HG03103 (cell line): ENCODE results near the gene TEX29.

Experiments used
- ATAC-seq: cut with Tn5 transposase; IDR thresholded peaks from one replicate; pipeline ENCODE4 v1.9.1; 2021; ENCODE audit warnings: low read depth; ENCODE audit not compliant: unreplicated experiment

TEX29 gene

DNA sequence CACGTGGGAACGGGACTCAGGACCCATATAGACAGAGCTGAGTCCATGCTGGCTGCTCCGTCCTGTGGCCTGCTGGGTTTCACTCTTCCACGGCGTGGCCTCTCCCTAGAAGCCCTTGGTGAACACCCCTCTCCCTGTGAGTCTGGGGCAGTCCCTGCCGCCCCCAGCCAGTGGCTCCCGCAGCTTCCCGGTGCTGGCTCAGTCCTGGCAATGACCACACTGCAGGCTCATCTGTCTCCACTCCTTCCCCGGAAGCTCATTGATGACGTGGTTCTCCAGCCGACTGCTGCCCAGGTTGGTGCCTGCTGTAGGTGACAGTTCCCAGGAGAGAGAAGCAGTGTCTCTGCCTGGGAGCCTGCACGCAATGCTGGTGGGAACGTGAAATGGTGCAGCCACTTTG, 2.1 kb upstream of the TEX29 start:
- ATAC-seq = no peak

DNA sequence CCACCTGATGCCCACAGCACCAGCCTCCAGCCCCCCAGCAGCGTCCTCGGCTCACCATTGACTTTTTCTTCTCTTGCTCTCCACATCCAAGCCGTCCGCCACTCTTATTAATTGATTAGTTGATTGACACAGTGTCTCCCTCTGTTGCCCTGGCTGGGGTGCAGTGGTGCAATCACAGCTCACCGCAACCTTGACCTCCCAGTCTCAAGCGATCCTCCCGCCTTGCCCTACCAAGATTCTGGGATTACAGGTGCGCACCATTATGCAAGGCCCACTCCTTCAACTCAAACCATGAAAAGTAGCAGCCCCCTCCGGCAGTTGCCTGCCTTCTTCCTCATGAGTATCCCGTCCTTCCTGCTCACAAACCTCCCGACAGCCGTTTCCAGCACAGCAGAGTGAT, 921 bp upstream of the TEX29 start:
- no peak for ATAC-seq

DNA sequence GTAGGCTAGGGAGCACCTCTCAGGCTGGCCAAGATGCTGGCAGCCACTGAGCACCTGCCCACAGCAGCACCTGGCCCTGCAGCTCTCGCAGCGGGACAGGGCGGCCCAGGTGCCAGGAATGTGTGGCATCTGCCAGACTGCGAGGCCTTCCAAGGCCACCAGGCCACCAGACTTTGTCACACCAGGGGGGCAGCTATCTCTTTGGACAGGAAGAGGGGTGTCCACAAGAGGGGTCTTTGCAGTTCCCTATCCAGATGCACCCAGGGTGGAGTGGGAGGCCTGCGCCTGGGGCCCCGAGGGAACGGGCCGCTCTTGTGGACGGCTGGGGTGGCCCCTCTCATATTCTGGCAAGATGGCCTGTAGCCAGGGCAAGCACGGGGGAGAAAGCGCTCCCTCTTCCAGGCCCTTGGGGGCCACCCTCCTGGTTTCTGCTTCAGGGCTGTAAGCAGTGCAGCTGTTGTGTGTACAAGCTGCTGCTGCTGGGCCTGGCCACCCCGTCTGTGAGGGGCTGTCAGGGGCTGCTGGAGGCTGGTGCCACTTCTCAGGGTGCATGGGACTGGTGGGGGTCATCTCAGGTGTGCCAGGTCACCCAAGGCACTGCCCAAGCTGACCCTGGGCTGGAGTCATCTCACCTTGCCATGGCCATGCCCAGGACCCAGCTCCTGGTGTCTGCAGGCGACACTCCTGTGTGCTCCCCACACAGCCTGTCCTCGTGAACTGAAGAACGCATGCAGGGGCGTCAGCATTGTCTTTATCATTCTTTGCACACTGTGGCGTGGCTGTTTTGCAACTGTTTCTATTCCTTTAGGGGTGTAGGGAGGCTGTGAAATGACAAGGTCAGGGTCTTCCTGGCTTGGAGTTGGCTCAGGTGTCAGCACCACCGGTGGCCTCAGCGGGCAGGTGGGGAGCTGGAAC, 1.8 kb downstream of the TEX29 start:
- no peak for ATAC-seq

DNA sequence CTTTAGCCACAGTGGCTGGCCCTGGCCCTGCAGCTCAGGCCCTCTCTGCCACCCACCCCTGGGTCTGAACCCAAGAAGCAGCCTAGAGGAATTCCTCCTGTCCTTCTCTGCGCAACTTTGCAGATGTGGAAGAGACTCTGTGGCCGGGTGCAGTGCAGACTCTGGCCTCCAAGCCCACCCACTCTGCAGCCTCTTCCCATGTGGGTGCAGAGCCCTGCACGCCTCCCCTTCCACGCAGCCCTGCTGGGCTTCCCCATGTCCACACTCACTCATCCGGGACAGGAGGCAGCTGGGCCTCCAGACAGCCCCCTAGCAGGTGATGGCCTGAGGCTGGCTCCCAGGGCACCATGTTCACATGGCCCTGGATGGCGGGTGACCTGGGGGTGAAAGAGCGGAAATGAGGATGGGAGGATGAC, 2.5 kb downstream of the TEX29 start:
- no peak for ATAC-seq

DNA sequence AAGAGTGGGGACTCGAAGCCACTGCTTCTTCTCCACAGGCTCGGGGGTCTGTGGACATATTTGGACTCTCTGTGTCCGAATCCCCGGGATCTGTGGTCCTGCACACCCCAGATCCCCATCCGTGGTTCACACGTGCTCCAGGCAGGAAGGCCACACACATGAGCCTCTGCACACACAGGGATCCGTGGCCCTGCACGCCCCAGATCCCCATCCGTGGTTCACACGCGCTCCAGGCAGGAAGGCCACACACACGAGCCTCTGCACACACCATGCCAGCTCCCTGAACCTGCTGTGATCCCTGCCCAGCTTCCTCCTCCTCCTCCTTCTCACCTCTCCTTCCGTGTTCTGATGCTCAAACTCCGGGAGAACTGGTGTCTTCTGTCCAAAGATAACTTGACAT, 3.1 kb downstream of the TEX29 start:
- ATAC-seq = no peak

DNA sequence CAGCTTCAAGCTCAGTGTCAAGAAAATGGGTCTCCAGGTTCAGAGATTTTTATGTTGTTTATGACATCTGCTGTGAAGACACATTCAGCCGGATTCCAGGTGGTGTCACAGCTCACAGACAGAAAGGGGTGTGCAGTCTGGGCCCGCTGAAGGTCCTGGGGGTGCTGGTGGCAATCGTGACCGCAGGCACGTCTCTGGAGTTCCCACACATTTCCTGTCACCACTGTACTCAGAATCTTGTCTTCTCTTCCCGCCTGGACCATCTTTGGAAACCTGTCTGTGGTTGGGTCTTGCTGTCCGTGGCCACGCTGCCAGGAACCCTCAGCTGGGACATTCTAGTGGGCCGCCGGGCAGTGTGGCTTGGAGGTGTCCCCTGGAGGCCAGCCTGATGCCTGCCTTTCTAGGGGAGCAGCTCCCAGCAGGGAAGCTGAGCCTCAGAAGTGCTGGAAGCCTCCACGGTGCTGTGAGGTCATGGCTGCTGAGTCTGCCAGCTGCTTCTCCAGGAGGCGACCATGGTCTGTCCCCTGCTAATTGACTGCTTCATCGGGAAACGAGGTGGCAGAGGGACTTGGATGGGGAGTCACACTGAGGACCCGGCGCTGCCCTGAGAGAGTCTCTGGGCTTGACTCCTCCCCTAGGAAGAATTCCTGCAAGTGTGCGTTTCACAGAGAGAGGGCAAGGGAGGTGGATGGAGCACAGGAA, 3.7 kb downstream of the TEX29 start:
- no peak for ATAC-seq

DNA sequence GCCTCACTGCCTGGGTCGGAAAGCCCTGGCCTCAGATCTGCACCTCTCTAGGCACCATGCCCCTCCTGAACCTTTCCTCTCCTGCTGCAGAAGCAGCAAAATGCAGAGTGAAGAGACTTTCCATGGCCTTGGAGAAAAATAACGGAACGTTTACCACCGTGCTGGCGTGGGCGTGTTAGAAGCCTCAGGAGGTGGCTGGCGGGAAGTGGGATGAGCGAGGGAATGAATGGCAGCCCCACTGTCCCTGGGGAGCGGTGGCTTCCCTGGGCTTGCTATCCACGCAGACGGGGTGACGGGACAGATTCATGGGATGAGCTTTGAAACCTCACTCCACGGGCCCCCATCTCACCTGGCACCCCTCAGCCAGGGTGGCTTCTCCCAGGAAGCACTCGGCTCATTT, 4.3 kb downstream of the TEX29 start:
- no peak for ATAC-seq

DNA sequence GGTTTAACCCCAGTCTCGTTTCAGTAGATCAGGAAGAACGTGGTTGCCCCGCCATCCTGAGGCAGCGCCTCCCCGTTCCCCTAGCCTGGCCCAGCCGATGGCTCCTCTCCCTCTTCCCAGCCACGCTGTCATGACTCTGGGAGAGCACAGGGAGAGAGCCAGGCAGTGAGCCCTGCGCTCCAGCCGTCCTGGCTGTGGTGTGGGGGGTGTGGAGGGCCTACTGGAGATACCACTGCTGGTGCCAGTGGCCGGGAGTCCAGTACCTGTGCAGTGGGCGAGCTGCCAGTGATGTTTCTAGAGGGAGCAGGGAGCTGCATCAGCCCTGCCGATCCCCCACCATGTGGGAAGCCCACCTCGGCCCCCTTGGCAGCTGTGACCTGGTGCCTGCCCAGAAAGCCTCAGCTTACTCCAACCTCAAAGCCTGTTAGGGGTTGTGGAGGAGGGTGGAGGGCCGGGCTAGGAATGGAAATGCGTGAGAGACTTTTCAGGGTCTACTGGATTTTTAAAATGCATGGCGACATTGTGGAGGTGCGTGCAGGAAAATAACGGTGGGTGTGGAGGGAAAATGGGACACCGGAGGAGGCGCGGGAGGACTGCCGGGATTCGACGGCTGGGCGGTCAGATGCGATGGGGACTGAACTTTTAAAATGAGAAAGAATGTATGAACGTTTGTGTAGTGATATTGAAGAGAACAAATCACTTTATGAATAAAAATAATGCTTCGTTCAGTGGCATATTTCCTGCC, 4.9 kb downstream of the TEX29 start:
- no peak for ATAC-seq

DNA sequence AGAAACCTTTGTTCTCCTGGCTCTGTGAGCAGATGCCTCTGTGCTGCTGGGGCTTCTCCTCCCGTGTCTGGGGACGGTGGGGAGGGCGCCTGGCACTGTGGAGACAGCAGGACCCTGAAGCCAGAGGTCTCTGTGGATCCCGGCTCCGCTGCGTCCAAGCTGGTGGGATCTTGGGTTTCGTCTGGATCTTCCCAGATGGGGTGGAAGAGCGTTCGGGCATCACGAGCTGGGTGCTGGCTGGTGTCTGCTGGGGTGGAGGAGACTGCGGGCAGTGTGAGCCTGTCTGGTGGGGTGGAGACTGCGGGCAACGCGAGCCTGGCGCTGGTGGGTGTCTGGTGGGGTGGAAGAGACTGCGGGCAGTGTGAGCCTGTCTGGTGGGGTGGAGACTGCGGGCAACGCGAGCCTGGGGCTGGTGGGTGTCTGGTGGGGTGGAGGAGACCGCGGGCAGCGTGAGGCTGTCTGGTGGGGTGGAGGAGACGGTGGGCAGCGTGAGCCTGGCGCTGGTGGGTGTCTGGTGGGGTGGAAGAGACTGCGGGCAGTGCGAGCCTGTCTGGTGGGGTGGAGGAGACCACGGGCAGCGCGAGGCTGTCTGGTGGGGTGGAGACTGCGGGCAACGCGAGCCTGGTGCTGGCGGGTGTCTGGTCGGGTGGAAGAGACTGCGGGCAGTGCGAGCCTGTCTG, 5.6 kb downstream of the TEX29 start:
- no peak for ATAC-seq

DNA sequence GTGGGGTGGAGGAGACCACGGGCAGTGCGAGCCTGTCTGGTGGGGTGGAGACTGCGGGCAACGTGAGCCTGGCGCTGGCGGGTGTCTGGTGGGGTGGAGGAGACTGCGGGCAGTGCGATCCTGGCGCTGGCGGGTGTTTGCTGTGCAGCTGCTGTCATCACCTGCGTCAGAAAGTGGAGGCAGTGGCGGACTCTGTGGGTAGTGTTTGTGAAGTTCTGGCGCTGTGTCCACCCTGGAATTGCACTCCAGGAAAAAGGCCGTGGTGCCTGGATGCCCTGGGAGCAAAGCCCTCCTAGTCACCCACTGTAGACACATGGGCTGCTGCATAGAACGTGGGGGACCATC, 6.2 kb downstream of the TEX29 start:
- ATAC-seq = no peak

DNA sequence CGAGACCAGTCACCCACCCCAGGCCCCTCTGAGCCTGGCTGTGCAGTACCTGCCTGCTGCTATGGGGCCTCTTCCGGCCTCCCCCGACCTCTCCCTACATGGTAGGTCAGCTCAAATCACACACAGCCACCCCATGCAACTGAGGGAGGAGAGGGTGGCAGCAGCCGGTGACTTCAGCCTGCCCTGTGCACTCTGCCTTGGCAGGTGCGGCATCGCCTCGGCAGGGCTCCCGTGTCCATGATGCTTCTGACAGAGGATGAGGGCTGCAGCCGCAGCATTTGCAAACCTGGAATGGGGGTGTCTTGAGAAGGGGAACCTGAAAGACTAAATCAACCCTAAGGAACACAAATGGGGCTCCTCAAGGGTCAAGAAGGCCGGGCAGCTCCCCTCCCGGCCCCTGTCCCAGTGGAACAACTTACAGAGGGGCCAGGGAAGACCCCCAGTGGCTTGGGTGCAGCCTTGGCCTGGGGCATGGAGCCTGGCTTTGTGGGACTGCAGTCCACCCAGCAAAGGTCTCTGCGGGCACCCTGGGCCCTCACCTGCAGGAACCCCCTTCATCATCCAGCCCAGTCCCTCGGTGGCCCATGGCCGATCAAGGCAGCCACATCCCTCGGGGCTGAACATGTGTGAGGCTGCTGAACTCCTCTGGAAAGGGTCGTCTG, 6.7 kb downstream of the TEX29 start:
- no peak for ATAC-seq

DNA sequence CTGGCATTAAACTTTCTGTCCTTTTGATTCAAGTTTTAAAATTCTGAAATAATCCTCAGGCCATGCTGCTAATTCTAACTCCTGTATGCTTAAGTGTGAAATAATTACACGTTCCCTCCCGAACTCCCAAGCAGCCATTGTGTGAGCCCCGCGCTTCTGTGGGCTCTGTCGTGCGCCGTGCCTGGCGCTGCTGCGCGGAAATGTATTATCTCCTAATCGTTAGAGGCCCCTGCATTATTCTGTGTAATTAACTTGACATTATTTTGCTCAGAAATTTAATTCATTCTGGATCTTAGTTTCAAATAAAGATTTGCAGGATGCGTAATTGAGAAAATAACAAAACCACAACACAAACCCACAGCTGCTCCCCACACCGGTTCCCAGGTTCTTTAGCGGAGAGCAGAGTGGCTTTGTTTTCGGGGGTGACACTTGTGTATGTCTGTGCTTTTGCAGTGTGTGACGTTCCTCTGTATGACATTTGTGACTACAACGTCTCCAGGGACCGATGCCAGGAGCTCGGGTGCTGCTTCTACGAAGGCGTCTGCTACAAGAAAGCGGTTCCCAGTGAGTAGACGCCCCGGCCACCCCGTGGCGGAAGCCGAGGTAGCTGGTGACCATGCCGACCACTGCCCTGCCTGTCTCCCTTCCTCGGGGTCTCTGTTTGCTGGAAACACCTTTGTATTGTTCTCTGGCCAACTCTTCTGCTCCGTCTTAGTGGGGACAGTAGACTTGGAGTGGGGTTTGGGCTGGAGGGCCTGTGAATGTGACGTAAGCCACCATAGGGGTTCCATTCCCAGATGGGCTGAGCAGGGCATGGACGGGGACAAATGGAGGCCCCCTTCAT, 7.5 kb downstream of the TEX29 start:
- no peak for ATAC-seq

DNA sequence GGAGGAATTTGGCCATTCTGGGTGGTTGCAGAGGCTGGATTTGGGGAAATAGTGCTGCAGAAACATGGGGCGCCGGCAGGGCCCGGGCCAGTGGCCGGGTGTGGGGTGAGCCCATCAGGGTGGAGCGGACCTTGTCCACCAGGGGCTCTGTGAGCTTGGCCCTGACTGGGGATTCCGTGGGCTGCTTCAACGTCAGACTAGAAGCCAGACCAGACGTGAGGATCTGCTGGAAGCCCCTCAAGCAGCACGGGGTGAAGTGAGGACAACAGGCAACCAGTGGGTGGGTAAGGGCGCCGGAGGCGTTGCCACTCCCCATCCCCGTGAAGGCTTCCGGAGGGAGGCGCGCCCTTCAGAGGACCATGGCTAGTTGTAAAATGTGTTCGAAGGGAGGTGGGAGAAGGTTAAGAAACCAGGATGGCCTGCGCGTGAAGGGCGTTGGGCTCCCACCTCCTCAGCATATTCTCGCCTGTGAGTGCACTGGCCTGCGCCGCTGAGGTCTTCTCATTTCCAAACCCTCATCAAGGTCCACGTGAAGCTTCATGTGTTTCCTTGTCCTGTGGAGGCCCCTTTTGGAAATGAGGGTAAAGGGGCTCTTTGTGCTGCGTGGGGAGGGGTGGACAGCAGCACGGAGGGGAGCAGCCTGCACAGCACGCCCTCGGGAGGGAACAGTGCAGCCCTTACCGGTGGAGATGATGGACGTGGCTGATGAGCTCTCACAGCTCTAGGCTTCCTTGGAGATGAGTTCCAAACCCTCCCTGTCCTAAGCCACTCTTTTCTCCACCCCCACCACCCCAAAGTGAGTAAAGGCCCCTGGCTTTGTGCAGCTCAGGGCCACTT, 8.3 kb downstream of the TEX29 start:
- no peak for ATAC-seq

DNA sequence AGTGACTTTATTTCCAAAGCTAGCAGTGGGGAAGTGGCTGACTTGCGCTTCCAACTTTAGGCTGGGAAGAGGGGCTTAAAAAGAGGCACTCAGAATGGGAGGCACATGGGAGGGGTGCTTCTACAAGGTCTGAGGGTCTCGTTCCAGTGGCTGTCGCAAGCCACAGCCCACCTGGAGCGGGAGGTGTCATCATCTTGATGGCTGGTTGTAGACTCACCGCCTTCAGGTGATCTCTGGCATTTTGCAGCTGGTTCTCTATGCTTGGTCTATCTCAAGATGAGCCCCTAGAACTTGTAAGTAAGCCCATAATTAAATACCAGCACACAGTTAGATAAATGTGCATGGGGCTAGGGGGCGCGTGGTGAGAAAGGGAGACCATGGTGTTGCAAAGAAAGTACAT, 9.2 kb downstream of the TEX29 start:
- no peak for ATAC-seq

DNA sequence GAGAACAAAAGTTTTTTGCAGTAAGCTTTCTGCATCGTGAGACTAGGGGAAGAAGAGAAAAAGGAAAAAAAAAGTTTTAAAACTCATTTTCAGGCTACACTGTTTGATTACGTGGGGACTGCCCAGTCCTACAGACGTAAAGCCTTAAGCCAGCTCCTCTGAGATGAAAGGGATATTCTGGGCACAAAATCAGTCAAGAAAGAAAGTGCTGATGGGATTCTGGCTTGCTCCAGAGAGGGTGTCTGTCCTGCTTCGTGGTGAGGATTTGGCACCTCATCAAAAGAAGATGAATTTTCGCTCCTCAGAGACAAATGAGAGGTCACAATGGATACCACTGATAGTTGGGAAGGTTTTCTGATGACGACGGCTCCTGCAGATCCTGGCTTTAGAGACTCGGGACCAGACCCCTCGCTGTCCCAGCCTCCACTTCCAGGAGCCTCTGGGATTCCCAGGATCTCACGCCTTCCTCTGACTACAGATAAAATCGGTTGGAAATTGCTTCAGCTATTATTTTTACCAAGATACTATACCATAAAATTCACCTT, 9.7 kb downstream of the TEX29 start:
- no peak for ATAC-seq

DNA sequence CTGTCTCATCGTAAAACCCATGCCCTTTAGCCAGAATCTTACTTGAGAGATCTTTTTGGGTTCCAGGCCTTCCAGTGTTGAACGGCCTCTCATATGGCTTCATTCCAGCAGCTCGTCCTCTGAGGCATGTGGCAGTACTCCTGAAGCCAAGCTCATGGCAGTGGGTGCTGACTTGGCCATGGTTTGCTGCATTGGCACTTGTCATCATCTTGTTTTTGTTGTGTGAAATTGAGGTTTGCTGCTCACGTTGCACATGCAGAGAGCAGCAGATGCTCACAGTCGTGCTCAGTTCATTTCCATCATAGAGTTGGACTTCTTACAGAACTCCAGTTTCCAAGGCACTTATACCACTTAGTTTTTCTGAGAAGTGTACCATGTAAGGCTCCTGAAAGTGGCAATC, 14.9 kb downstream of the TEX29 start:
- ATAC-seq = no peak

DNA sequence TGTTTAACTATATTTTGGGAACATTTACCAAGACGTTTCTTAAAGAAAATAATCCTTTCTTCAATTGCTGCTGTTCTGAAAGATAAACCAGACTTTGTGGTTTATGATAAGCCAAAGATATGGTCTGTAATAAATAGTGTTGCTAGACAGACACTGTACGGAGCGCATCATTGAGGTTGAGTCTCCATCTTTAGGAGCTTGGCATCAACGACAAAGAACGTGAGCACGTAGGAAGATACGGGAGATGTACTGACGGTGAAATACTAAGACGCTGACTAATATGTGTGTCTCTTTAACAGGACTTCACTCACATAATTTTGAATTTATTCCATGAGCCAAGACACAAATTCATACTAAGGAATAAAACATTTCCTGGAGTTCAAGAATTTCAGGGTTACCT, 16.2 kb downstream of the TEX29 start:
- ATAC-seq = no peak

DNA sequence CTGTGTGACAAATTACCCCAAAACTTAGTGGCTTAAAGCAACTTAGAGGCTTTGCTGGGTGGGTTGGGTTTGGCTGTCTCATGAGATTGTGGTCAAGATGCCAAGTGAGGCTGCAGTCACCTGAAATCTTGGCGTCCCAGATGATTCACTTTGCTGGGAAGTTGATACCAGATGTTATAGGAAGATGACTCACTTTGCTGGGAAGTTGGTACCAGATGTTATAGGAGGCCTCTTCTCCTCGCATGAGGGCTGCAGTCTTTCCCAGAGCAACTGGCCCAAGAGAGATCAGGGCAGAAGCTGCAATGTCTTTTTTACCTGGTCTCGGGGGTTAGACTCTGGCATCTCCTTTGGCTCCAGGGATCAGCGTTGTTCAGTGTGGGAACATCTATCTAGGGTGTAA, 16.8 kb downstream of the TEX29 start:
- ATAC-seq = no peak
